Nephron progenitor cell (in vitro differentiated cells): ENCODE results near the gene PCDHGA4.

Experiments
- DNase-seq: peaks from one replicate; pipeline ENCODE4 v3.0.0; 2021
- H3K27ac Mint-ChIP-seq: 2 replicates; pipeline ENCODE4 v1.8.0; 2021; ENCODE audit warnings: mild to moderate bottlenecking, moderate library complexity, mixed read lengths
- H3K27me3 Mint-ChIP-seq: 2 replicates; pipeline ENCODE4 v1.8.0; 2021; ENCODE audit warnings: mild to moderate bottlenecking, low read depth, mixed read lengths; ENCODE audit not compliant: poor library complexity
- H3K36me3 Mint-ChIP-seq: 2 replicates; pipeline ENCODE4 v1.8.0; 2021; ENCODE audit warnings: low read depth, mixed read lengths
- H3K4me1 Mint-ChIP-seq: 2 replicates; pipeline ENCODE4 v1.8.0; 2021; ENCODE audit warnings: mixed read lengths
- H3K4me3 Mint-ChIP-seq: 2 replicates; pipeline ENCODE4 v1.8.0; 2021; ENCODE audit warnings: mild to moderate bottlenecking, moderate library complexity, mixed read lengths
- H3K9me3 Mint-ChIP-seq: 2 replicates; pipeline ENCODE4 v1.8.0; 2021; ENCODE audit warnings: mild to moderate bottlenecking, moderate library complexity, mixed read lengths
- TF ChIP-seq, protein P1 (sequence below): fragments of 200-600 bp; sonication (generic); IDR thresholded peaks from 2 replicates; pipeline ENCODE4 v1.5.0; 2021; ENCODE audit warnings: antibody characterized with exemption

Gene PCDHGA4

GRCh38 chr5:141359790-141360426 is 5.1 kb downstream of the PCDHGA4 start, which contains the start of gene PCDHGB2:
Gene PCDHGB2, plus strand, starts transcription at chr5:141359994. Its CDS starts 142 bp downstream, at chr5:141360136.
- peaks cover 92% of the 10 kb centered on the region for H3K9me3 Mint-ChIP-seq
- H3K4me1 Mint-ChIP-seq, result no peaks in the 10 kb centered on the region
- H3K27me3 Mint-ChIP-seq, result no peaks in the 10 kb centered on the region
- TF ChIP-seq, protein P1, sequence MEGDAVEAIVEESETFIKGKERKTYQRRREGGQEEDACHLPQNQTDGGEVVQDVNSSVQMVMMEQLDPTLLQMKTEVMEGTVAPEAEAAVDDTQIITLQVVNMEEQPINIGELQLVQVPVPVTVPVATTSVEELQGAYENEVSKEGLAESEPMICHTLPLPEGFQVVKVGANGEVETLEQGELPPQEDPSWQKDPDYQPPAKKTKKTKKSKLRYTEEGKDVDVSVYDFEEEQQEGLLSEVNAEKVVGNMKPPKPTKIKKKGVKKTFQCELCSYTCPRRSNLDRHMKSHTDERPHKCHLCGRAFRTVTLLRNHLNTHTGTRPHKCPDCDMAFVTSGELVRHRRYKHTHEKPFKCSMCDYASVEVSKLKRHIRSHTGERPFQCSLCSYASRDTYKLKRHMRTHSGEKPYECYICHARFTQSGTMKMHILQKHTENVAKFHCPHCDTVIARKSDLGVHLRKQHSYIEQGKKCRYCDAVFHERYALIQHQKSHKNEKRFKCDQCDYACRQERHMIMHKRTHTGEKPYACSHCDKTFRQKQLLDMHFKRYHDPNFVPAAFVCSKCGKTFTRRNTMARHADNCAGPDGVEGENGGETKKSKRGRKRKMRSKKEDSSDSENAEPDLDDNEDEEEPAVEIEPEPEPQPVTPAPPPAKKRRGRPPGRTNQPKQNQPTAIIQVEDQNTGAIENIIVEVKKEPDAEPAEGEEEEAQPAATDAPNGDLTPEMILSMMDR, result peak; percentile 15
- DNase-seq, result no peak
- H3K4me3 Mint-ChIP-seq, result peak within 1 kb of the TSS; percentile 28
- H3K27ac Mint-ChIP-seq, result peak within 1 kb of the TSS; percentile 36
- H3K36me3 Mint-ChIP-seq, result peaks cover 57% of the 10 kb centered on the region

DNA sequence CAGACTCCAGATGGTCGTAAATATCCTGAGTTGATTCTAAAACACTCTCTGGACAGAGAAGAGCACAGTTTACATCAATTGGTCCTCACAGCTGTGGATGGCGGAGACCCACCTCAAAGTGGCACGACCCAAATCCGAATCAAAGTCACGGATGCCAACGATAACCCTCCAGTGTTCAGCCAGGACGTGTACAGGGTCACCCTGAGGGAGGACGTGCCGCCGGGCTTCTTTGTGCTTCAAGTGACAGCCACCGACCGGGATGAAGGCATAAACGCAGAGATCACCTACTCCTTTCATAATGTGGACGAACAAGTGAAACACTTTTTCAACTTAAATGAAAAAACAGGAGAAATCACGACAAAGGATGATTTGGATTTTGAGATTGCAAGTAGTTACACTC is 5.9 kb downstream of the PCDHGA4 start:
- H3K9me3 Mint-ChIP-seq, result peaks cover 92% of the 10 kb centered on the region
- H3K27me3 Mint-ChIP-seq, result no peaks in the 10 kb centered on the region
- H3K4me3 Mint-ChIP-seq, result no peak overlapping the region
- TF ChIP-seq, protein P1, result no peak
- no peak for DNase-seq
- no peaks in the 10 kb centered on the region for H3K4me1 Mint-ChIP-seq
- peaks cover 60% of the 10 kb centered on the region for H3K36me3 Mint-ChIP-seq
- peak overlapping the region; percentile 36 for H3K27ac Mint-ChIP-seq

- Mint-ChIP-seq H3K27ac (no peak overlapping the region), H3K4me1 (no peaks in the 10 kb centered on the region), H3K36me3 (peaks cover 50% of the 10 kb centered on the region), H3K9me3 (peaks cover 93% of the 10 kb centered on the region), H3K4me3 (no peak overlapping the region), H3K27me3 (no peaks in the 10 kb centered on the region)
- no peak for DNase-seq
- TF ChIP-seq, protein P1, result no peak
These were observed 7.9 kb downstream of the PCDHGA4 start for GRCh38 chr5:141362719-141363118.

GRCh38 chr5:141363952-141364660 is 9.3 kb downstream of the PCDHGA4 start, which contains the start of gene PCDHGA5:
Gene PCDHGA5, plus strand, starts transcription at chr5:141364162. Its CDS starts 169 bp downstream, at chr5:141364331.
- TF ChIP-seq, protein P1, result no peak
- no peak within 1 kb of the TSS for H3K27ac Mint-ChIP-seq
- no peak within 1 kb of the TSS for H3K4me3 Mint-ChIP-seq
- H3K27me3 Mint-ChIP-seq, result no peaks in the 10 kb centered on the region
- DNase-seq, result no peak
- peaks cover 46% of the 10 kb centered on the region for H3K36me3 Mint-ChIP-seq
- H3K9me3 Mint-ChIP-seq, result peaks cover 93% of the 10 kb centered on the region
- H3K4me1 Mint-ChIP-seq, result no peaks in the 10 kb centered on the region

GRCh38 chr5:141366016-141366896 is 11.4 kb downstream of the PCDHGA4 start:
- Mint-ChIP-seq H3K27me3 (no peaks in the 10 kb centered on the region), H3K27ac (no peak overlapping the region), H3K9me3 (peaks cover 93% of the 10 kb centered on the region), H3K36me3 (peaks cover 35% of the 10 kb centered on the region), H3K4me3 (no peak overlapping the region), H3K4me1 (no peaks in the 10 kb centered on the region)
- DNase-seq, result no peak
- TF ChIP-seq, protein P1, result no peak
